Measurements from ENCODE around the gene LIPM.

LIPM gene

GRCh38 chr10:88769384-88769783, 33.1 kb upstream of the LIPM start:
- DNase-seq, result no peak
- no peak overlapping the region for H3K9ac ChIP-seq (ENCODE audit: low read length)
- no peak overlapping the region for H3K4me3 ChIP-seq (ENCODE audit: low read length)
- TF ChIP-seq EZH2phosphoT487 (IDR thresholded peaks at IDR 0.05; ENCODE audit: low read length), result no peak
- TF ChIP-seq CTCF (IDR thresholded peaks at IDR 0.05; ENCODE audit: low read length), result no peak
- TF ChIP-seq EZH2 (optimal IDR thresholded peaks at IDR 0.05; ENCODE audit: low read depth, low read length), result no peak
- H3K79me2 ChIP-seq (ENCODE audit: low read length), result no peaks in the 10 kb centered on the region
- no peaks in the 10 kb centered on the region for H3K4me1 ChIP-seq (ENCODE audit: low read length)
- no peaks in the 10 kb centered on the region for H4K20me1 ChIP-seq (ENCODE audit: insufficient read depth, low read length)
- H3F3A ChIP-seq (ENCODE audit: insufficient read depth, low read length), result no peaks in the 10 kb centered on the region
- no peak overlapping the region for H3K27ac ChIP-seq (ENCODE audit: low read length)
- no peak overlapping the region for H3K4me2 ChIP-seq (ENCODE audit: low read depth, low read length)
- H3K36me3 ChIP-seq (replicated peaks; ENCODE audit: insufficient read depth, low read length), result no peaks in the 10 kb centered on the region
- no peaks in the 10 kb centered on the region for H3K9me3 ChIP-seq (replicated peaks; ENCODE audit: insufficient read depth, low read length)
- no peaks in the 10 kb centered on the region for H3K9me2 ChIP-seq (replicated peaks; ENCODE audit: insufficient read depth, low read length)
- no peak overlapping the region for H2AFZ ChIP-seq (ENCODE audit: low read length)
- no peaks in the 10 kb centered on the region for H3K27me3 ChIP-seq (replicated peaks; ENCODE audit: insufficient read depth, low read length)

- peaks cover 5% of the 10 kb centered on the region; the same call in 1 of the 2 replicates for H3K4me1 ChIP-seq (ENCODE audit: low read length)
- H3K4me3 ChIP-seq (ENCODE audit: low read length), result no peak overlapping the region
- no peak for TF ChIP-seq EZH2phosphoT487 (IDR thresholded peaks at IDR 0.05; ENCODE audit: low read length)
- no peak for TF ChIP-seq EZH2 (optimal IDR thresholded peaks at IDR 0.05; ENCODE audit: low read depth, low read length)
- no peak for TF ChIP-seq CTCF (IDR thresholded peaks at IDR 0.05; ENCODE audit: low read length)
- H3K36me3 ChIP-seq (replicated peaks; ENCODE audit: insufficient read depth, low read length), result no peaks in the 10 kb centered on the region
- no peak overlapping the region for H3K27ac ChIP-seq (ENCODE audit: low read length)
- H4K20me1 ChIP-seq (ENCODE audit: insufficient read depth, low read length), result no peaks in the 10 kb centered on the region
- no peaks in the 10 kb centered on the region for H3K27me3 ChIP-seq (replicated peaks; ENCODE audit: insufficient read depth, low read length)
- no peak overlapping the region for H3K9ac ChIP-seq (ENCODE audit: low read length)
- H3K79me2 ChIP-seq (ENCODE audit: low read length), result no peaks in the 10 kb centered on the region
- H3K4me2 ChIP-seq (ENCODE audit: low read depth, low read length), result no peak overlapping the region
- no peak overlapping the region for H2AFZ ChIP-seq (ENCODE audit: low read length)
- no peaks in the 10 kb centered on the region for H3F3A ChIP-seq (ENCODE audit: insufficient read depth, low read length)
- no peaks in the 10 kb centered on the region for H3K9me2 ChIP-seq (replicated peaks; ENCODE audit: insufficient read depth, low read length)
- DNase-seq, result no peak
- H3K9me3 ChIP-seq (replicated peaks; ENCODE audit: insufficient read depth, low read length), result no peaks in the 10 kb centered on the region
Observed at GRCh38 chr10:88781206-88781605, 21.3 kb upstream of the LIPM start.

- peaks cover 5% of the 10 kb centered on the region; the same call in 1 of the 2 replicates for H3K4me1 ChIP-seq (ENCODE audit: low read length)
- no peak for DNase-seq
- no peak overlapping the region for H2AFZ ChIP-seq (ENCODE audit: low read length)
- no peaks in the 10 kb centered on the region for H3F3A ChIP-seq (ENCODE audit: insufficient read depth, low read length)
- no peaks in the 10 kb centered on the region for H3K36me3 ChIP-seq (replicated peaks; ENCODE audit: insufficient read depth, low read length)
- H3K27ac ChIP-seq (ENCODE audit: low read length), result no peak overlapping the region
- H4K20me1 ChIP-seq (ENCODE audit: insufficient read depth, low read length), result no peaks in the 10 kb centered on the region
- H3K4me2 ChIP-seq (ENCODE audit: low read depth, low read length), result no peak overlapping the region
- H3K9me2 ChIP-seq (replicated peaks; ENCODE audit: insufficient read depth, low read length), result no peaks in the 10 kb centered on the region
- no peaks in the 10 kb centered on the region for H3K9me3 ChIP-seq (replicated peaks; ENCODE audit: insufficient read depth, low read length)
- H3K79me2 ChIP-seq (ENCODE audit: low read length), result no peaks in the 10 kb centered on the region
- H3K27me3 ChIP-seq (replicated peaks; ENCODE audit: insufficient read depth, low read length), result no peaks in the 10 kb centered on the region
- H3K9ac ChIP-seq (ENCODE audit: low read length), result no peak overlapping the region
- TF ChIP-seq EZH2 (optimal IDR thresholded peaks at IDR 0.05; ENCODE audit: low read depth, low read length) (no peak), CTCF (IDR thresholded peaks at IDR 0.05; ENCODE audit: low read length) (no peak), EZH2phosphoT487 (IDR thresholded peaks at IDR 0.05; ENCODE audit: low read length) (no peak)
- no peak overlapping the region for H3K4me3 ChIP-seq (ENCODE audit: low read length)
Observed at GRCh38 chr10:88782222-88782621, 20.3 kb upstream of the LIPM start.
